Measurements from ENCODE around the gene NADSYN1. TPM values are rescaled to one million over a fixed set of nuclear protein-coding genes. Genes with fewer than 3 reads are reported as not detected.

The NADSYN1 gene
- total RNA-seq, 1 experiment from 2014 or later = 58.2 TPM

GRCh38 chr11:71442123-71442522, 10.9 kb upstream of the NADSYN1 start:
- ChIA-PET CTCF (no interaction called here), RAD21 (ENCODE audit: low non-redundant PET in 1 of 2, low total read pairs in 2 of 2, uncharacterized antibody in 2 of 2, unreplicated experiment in 2 of 2) (no interaction called here), POLR2A (no interaction called here)
- ATAC-seq (no peak), DNase-seq (ENCODE audit: low read depth, low spot score) (no peak)
- no TSS peak for BruUV-seq (replicated peaks)
- Histone ChIP-seq H3K9me3 (ENCODE audit: control insufficient read depth in 1 of 2, insufficient read depth in 1 of 2, low read depth in 1 of 2, low read length in 2 of 2) (peaks cover 0 to 4% of the 10 kb centered on the region in 2 experiments; a peak in 1 of 4 replicates), H3K4me1 (ENCODE audit: control insufficient read depth in 1 of 2, insufficient read depth in 2 of 2, low read length in 2 of 2) (peaks cover 0 to under 1% of the 10 kb centered on the region in 2 experiments; a peak in 3 of 4 replicates), H3K4me2 (ENCODE audit: low read length) (no peak overlapping the region), H2AFZ (ENCODE audit: low read depth, low read length, poor library complexity, severe bottlenecking) (no peak overlapping the region), H3K4me3 (replicated peaks in 1 of 2; ENCODE audit: low read depth in 1 of 2, low read length in 2 of 2) (no peak overlapping the region), H3K27me3 (ENCODE audit: insufficient read depth, low read length) (no peaks in the 10 kb centered on the region), H3K9ac (ENCODE audit: low read length) (no peak overlapping the region), H3K27ac (ENCODE audit: low read depth, low read length) (no peak overlapping the region), H4K20me1 (ENCODE audit: insufficient read depth) (no peaks in the 10 kb centered on the region), H3K9me2 (ENCODE audit: insufficient read depth) (no peaks in the 10 kb centered on the region), H3K36me3 (ENCODE audit: control insufficient read depth in 1 of 2, insufficient read depth in 2 of 2, low read length in 2 of 2) (peaks cover 41 to 46% of the 10 kb centered on the region in 2 experiments), H3K79me2 (ENCODE audit: insufficient read depth, low read length) (no peaks in the 10 kb centered on the region; the same call in 1 of the 2 replicates)
- intact Hi-C loops (cut with micrococcal nuclease) = no loop called here
- TF ChIP-seq TCF7L2 (IDR thresholded peaks at IDR 0.05; ENCODE audit: borderline replicate concordance, extremely low read depth, insufficient read depth, insufficient read length) (no peak), ZFX (IDR thresholded peaks at IDR 0.05) (no peak), RAD21 (IDR thresholded peaks at IDR 0.05; ENCODE audit: low read depth) (no peak), ZBTB33 (IDR thresholded peaks at IDR 0.05; ENCODE audit: extremely low read depth, insufficient replicate concordance, low read length) (no peak), YY1 (IDR thresholded peaks at IDR 0.05; ENCODE audit: extremely low read depth, insufficient replicate concordance, low read depth, low read length) (no peak), EGR1 (IDR thresholded peaks at IDR 0.05; ENCODE audit: low read depth) (no peak), CEBPB (IDR thresholded peaks at IDR 0.05; ENCODE audit: low read depth) (no peak), JUND (IDR thresholded peaks at IDR 0.05) (no peak), SP1 (IDR thresholded peaks at IDR 0.05; ENCODE audit: low read depth) (no peak), CTCF (IDR thresholded peaks at IDR 0.05 in 2 of 3, conservative IDR thresholded peaks at IDR 0.05 in 1 of 3; ENCODE audit: borderline replicate concordance in 1 of 3, insufficient read depth in 1 of 3, low read depth in 2 of 3, low read length in 2 of 3) (no peak), POLR2AphosphoS5 (IDR thresholded peaks at IDR 0.05; ENCODE audit: low read depth, low read length) (no peak), EZH2 (IDR thresholded peaks at IDR 0.05) (no peak), EZH2phosphoT487 (IDR thresholded peaks at IDR 0.05; ENCODE audit: borderline replicate concordance) (no peak), MAX (IDR thresholded peaks at IDR 0.05) (no peak), ATF3 (IDR thresholded peaks at IDR 0.05) (no peak)

Data from HCT116 (cell line).